ENCODE data around the gene ST3GAL2.

DNA sequence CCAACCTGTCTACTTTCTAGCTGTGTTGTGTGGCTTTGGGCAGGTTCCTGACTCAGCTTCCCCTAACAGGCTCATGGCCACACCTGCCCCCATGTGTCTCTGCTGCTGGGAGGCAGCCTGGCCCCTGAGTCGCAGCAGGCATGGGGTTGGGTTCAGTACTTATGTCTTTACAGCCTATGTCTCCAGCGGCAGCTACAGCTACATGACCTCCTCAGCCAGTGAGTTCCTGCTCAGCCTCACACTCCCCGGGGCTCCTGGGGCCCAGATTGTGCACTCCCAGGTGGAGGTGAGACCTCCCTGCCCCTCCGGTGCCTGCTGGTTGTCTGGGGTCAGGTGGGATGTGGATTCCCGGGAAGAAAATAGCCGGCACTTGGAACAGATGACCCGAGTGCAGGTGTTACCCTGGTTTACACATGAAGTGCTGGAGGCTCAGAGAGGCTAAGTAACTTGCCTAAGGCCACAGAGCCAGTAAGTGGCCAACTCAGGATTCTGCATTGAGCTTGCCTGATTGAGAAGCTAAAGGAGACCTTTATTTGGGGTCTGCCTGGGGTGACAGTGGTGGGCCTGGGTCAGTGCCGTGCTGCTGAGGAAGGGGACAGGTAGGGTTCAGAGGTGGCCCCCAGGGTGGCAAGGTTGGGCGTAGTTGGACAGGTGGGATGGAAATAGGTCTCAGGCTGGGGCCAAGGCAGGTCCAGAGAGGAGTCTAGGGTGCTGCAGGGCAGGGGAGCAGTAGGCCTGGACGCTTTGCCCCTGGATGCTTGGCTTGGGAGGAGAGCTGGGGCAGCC, 31.4 kb upstream of the ST3GAL2 start:
- TF ChIP-seq, protein P1, sequence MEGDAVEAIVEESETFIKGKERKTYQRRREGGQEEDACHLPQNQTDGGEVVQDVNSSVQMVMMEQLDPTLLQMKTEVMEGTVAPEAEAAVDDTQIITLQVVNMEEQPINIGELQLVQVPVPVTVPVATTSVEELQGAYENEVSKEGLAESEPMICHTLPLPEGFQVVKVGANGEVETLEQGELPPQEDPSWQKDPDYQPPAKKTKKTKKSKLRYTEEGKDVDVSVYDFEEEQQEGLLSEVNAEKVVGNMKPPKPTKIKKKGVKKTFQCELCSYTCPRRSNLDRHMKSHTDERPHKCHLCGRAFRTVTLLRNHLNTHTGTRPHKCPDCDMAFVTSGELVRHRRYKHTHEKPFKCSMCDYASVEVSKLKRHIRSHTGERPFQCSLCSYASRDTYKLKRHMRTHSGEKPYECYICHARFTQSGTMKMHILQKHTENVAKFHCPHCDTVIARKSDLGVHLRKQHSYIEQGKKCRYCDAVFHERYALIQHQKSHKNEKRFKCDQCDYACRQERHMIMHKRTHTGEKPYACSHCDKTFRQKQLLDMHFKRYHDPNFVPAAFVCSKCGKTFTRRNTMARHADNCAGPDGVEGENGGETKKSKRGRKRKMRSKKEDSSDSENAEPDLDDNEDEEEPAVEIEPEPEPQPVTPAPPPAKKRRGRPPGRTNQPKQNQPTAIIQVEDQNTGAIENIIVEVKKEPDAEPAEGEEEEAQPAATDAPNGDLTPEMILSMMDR (IDR thresholded peaks at IDR 0.05), result no peak
- TF ChIP-seq USF2 (IDR thresholded peaks at IDR 0.05) (no peak), PBX3 (IDR thresholded peaks at IDR 0.05) (no peak), GATA3 (IDR thresholded peaks at IDR 0.05; ENCODE audit: borderline replicate concordance) (no peak), PHF8 (IDR thresholded peaks at IDR 0.05; ENCODE audit: borderline replicate concordance, low read depth) (no peak), RAD21 (conservative IDR thresholded peaks at IDR 0.05 in 1 of 2, IDR thresholded peaks at IDR 0.05 in 1 of 2) (no peak), CHD4 (IDR thresholded peaks at IDR 0.05; ENCODE audit: borderline replicate concordance) (no peak)
